Left ventricle myocardium inferior (tissue), 1 donor: ENCODE measurements around the gene MBLAC1. TPM values are rescaled to one million over a fixed set of nuclear protein-coding genes. Genes with fewer than 3 reads are reported as not detected.

Experiments used
- DNase-seq: peaks from one replicate; pipeline ENCODE4 v3.0.0-alpha.2; 2020
- H3K27ac ChIP-seq: fragments of 200-600 bp; replicated peaks from 2 replicates; pipeline ENCODE4 v1.8.0; 2021
- H3K27me3 ChIP-seq: fragments of 200-600 bp; 2 replicates; pipeline ENCODE4 v1.8.0; 2021; ENCODE audit warnings: low read depth
- H3K36me3 ChIP-seq: fragments of 200-600 bp; 2 replicates; pipeline ENCODE4 v1.8.0; 2021
- H3K4me1 ChIP-seq: fragments of 200-600 bp; 2 replicates; pipeline ENCODE4 v1.8.0; 2021
- H3K4me3 ChIP-seq: fragments of 200-600 bp; 2 replicates; pipeline ENCODE4 v1.8.0; 2021; ENCODE audit warnings: mild to moderate bottlenecking, moderate library complexity
- H3K9me3 ChIP-seq: fragments of 200-600 bp; replicated peaks from 2 replicates; pipeline ENCODE4 v1.8.0; 2021
- CTCF ChIP-seq: fragments of 200-600 bp; IDR thresholded peaks from 2 replicates; pipeline ENCODE4 v1.8.0; 2021; ENCODE audit warnings: antibody characterized with exemption, mild to moderate bottlenecking, borderline replicate concordance
- intact Hi-C: fragments of 100-400 bp; cut with micrococcal nuclease; formaldehyde crosslinking; loops from one replicate; pipeline ENCODE4 v1.11.0; 2022
- total RNA-seq: library from RNA; stranded (reverse); fragmentation: NEBNext Ultra II Directional; extraction: Animal tissue kit (Norgen Biotek cat#: 25700); gene quantifications from one replicate; pipeline ENCODE4 v1.2.1, GENCODE V29; 2021
- donor health status: DM: no; HTN: yes; CAD: no; lungs with severe emphysema.

MBLAC1 gene
- total RNA-seq, 1 donor from 2014 or later = 2.0 TPM

- no peak overlapping the region for H3K4me3 ChIP-seq
- no peak for DNase-seq
- no peaks in the 10 kb centered on the region for H3K27me3 ChIP-seq
- peaks cover 25% of the 10 kb centered on the region for H3K4me1 ChIP-seq
- H3K9me3 ChIP-seq = no peaks in the 10 kb centered on the region
- TF ChIP-seq CTCF = no peak
- H3K27ac ChIP-seq = no peak overlapping the region
- peaks cover 88% of the 10 kb centered on the region for H3K36me3 ChIP-seq
- intact Hi-C loops = no loop called here
Observed at GRCh38 chr7:100093925-100094486, 32.8 kb upstream of the MBLAC1 start.

GRCh38 chr7:100095289-100095688 lies 31.5 kb upstream of the MBLAC1 start:
- Histone ChIP-seq H3K4me1 (peaks cover 26% of the 10 kb centered on the region), H3K4me3 (no peak overlapping the region), H3K27me3 (no peaks in the 10 kb centered on the region), H3K27ac (no peak overlapping the region), H3K9me3 (no peaks in the 10 kb centered on the region), H3K36me3 (peaks cover 92% of the 10 kb centered on the region)
- DNase-seq = no peak
- intact Hi-C loops = no loop called here
- TF ChIP-seq CTCF = no peak

- H3K36me3 ChIP-seq = peaks cover 88% of the 10 kb centered on the region
- no peaks in the 10 kb centered on the region for H3K9me3 ChIP-seq
- no peak for TF ChIP-seq CTCF
- H3K4me3 ChIP-seq = no peak overlapping the region
- no peak overlapping the region for H3K27ac ChIP-seq
- intact Hi-C loops = no loop called here
- peaks cover 30% of the 10 kb centered on the region for H3K4me1 ChIP-seq
- no peak for DNase-seq
- H3K27me3 ChIP-seq = no peaks in the 10 kb centered on the region
Observed at GRCh38 chr7:100095704-100096103, 31.1 kb upstream of the MBLAC1 start.

GRCh38 chr7:100098913-100099312 lies 27.9 kb upstream of the MBLAC1 start:
- no peak for DNase-seq
- Histone ChIP-seq H3K4me1 (peaks cover 38% of the 10 kb centered on the region), H3K4me3 (no peak overlapping the region), H3K27me3 (no peaks in the 10 kb centered on the region), H3K36me3 (peaks cover 69% of the 10 kb centered on the region), H3K9me3 (no peaks in the 10 kb centered on the region), H3K27ac (no peak overlapping the region)
- no peak for TF ChIP-seq CTCF
- intact Hi-C loops = no loop called here

GRCh38 chr7:100099452-100099851 lies 27.3 kb upstream of the MBLAC1 start:
- Histone ChIP-seq H3K4me1 (peaks cover 37% of the 10 kb centered on the region), H3K4me3 (peak overlapping the region; percentile 89), H3K36me3 (peaks cover 66% of the 10 kb centered on the region), H3K9me3 (no peaks in the 10 kb centered on the region), H3K27ac (no peak overlapping the region), H3K27me3 (no peaks in the 10 kb centered on the region)
- intact Hi-C loops = no loop called here
- no peak for TF ChIP-seq CTCF
- no peak for DNase-seq
